H1 (cell line): Measurements from ENCODE around the gene PSD2.

Experiments
- CEBPB ChIP-seq: IDR thresholded peaks from 2 replicates; pipeline ENCODE4 v1.6.1; 2012; ENCODE audit warnings: low read depth, low read length
- NRF1 ChIP-seq: IDR thresholded peaks from 2 replicates; pipeline ENCODE4 v1.6.1; 2011; ENCODE audit warnings: mild to moderate bottlenecking, low read depth, low read length, improper control_type of control experiment
- POLR2A ChIP-seq, 2 experiments: IDR thresholded peaks; 1 replicate in 1 of 2; 2 replicates in 1 of 2; pipeline ENCODE4 v1.6.1; 2011; ENCODE audit warnings: low read depth in 2 of 2, low read length in 2 of 2, mild to moderate bottlenecking in 2 of 2; ENCODE audit errors: control extremely low read depth in 1 of 2
- YY1 ChIP-seq: IDR thresholded peaks from 2 replicates; pipeline ENCODE4 v1.6.1; 2011; ENCODE audit warnings: low read depth, mild to moderate bottlenecking, low read length
- TF ChIP-seq, protein P1 (sequence below), 3 experiments: IDR thresholded peaks; 1 replicate in 2 of 3; 2 replicates in 1 of 3; pipeline versions ENCODE4 v1.5.1 to v1.6.1; 2011; ENCODE audit warnings: low read length in 3 of 3, mild to moderate bottlenecking in 3 of 3, inconsistent platforms in 2 of 3, low read depth in 1 of 3, moderate library complexity in 1 of 3; ENCODE audit not compliant: insufficient read depth in 1 of 3; ENCODE audit errors: control extremely low read depth in 1 of 3

GRCh38 chr5:139805545-139805944 is 9.9 kb downstream of the PSD2 start:
- TF ChIP-seq POLR2A (IDR thresholded peaks at IDR 0.05; ENCODE audit: control extremely low read depth in 1 of 2, low read depth in 2 of 2, low read length in 2 of 2) (no peak), NRF1 (no peak), YY1 (no peak), CEBPB (no peak)
- TF ChIP-seq, protein P1, sequence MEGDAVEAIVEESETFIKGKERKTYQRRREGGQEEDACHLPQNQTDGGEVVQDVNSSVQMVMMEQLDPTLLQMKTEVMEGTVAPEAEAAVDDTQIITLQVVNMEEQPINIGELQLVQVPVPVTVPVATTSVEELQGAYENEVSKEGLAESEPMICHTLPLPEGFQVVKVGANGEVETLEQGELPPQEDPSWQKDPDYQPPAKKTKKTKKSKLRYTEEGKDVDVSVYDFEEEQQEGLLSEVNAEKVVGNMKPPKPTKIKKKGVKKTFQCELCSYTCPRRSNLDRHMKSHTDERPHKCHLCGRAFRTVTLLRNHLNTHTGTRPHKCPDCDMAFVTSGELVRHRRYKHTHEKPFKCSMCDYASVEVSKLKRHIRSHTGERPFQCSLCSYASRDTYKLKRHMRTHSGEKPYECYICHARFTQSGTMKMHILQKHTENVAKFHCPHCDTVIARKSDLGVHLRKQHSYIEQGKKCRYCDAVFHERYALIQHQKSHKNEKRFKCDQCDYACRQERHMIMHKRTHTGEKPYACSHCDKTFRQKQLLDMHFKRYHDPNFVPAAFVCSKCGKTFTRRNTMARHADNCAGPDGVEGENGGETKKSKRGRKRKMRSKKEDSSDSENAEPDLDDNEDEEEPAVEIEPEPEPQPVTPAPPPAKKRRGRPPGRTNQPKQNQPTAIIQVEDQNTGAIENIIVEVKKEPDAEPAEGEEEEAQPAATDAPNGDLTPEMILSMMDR (IDR thresholded peaks at IDR 0.05; ENCODE audit: control extremely low read depth in 1 of 3, insufficient read depth in 1 of 3, low read depth in 1 of 3, low read length in 3 of 3) = no peak
